ENCODE data around the gene GDNF. TPM values are rescaled to one million over a fixed set of nuclear protein-coding genes. Genes with fewer than 3 reads are reported as not detected.
A peak's percentile ranks its signal among the peaks of the same experiment; 100 is the strongest.

The GDNF gene
- total RNA-seq, result 1 to 10 TPM in 1 of 2 donors, under 1 TPM in 1; 0.82 to 1.6 TPM

- H3K36me3 ChIP-seq, result no peaks in the 10 kb centered on the region
- H3K4me3 ChIP-seq, result peak within 1 kb of the TSS; percentile 38
- intact Hi-C loops (cut with DNase I), result no loop called here
- DNase-seq, result no peak
- peak within 1 kb of the TSS; percentile 54 to 55 for H3K9ac ChIP-seq (ENCODE audit: low read depth in 2 of 2, low read length in 2 of 2)
- peaks cover 56% of the 10 kb centered on the region for H3K27me3 ChIP-seq
- no peaks in the 10 kb centered on the region for H3K4me1 ChIP-seq
- H3K27ac ChIP-seq, result peak within 1 kb of the TSS; percentile 67
- H3K9me3 ChIP-seq, result no peaks in the 10 kb centered on the region
- no peak for TF ChIP-seq CTCF (IDR thresholded peaks at IDR 0.05)
Observed at GRCh38 chr5:37839407-37840052, at the start of gene GDNF. Gene GDNF, minus strand, starts transcription at chr5:37840041. Its CDS starts 5,245 bp downstream, at chr5:37834796.

GRCh38 chr5:37888476-37888875 lies 48.6 kb upstream of the GDNF start:
- no peak overlapping the region for H3K4me3 ChIP-seq
- intact Hi-C loops (cut with DNase I), result no loop called here
- H3K27me3 ChIP-seq, result no peaks in the 10 kb centered on the region
- no peak overlapping the region for H3K27ac ChIP-seq
- TF ChIP-seq CTCF (IDR thresholded peaks at IDR 0.05), result no peak
- DNase-seq, result no peak
- no peak overlapping the region for H3K9ac ChIP-seq (ENCODE audit: low read depth in 2 of 2, low read length in 2 of 2)
- H3K9me3 ChIP-seq, result no peaks in the 10 kb centered on the region
- H3K36me3 ChIP-seq, result no peaks in the 10 kb centered on the region
- H3K4me1 ChIP-seq, result no peaks in the 10 kb centered on the region

- no peaks in the 10 kb centered on the region for H3K36me3 ChIP-seq
- no peak for TF ChIP-seq CTCF (IDR thresholded peaks at IDR 0.05)
- H3K27me3 ChIP-seq, result no peaks in the 10 kb centered on the region
- no peak overlapping the region for H3K4me3 ChIP-seq
- H3K27ac ChIP-seq, result no peak overlapping the region
- no peaks in the 10 kb centered on the region for H3K4me1 ChIP-seq
- no peak overlapping the region for H3K9ac ChIP-seq (ENCODE audit: low read depth in 2 of 2, low read length in 2 of 2)
- DNase-seq, result no peak
- intact Hi-C loops (cut with DNase I), result no loop called here
- no peaks in the 10 kb centered on the region for H3K9me3 ChIP-seq
Observed at GRCh38 chr5:37886242-37886905, 46.5 kb upstream of the GDNF start.

GRCh38 chr5:37882636-37883035 lies 42.8 kb upstream of the GDNF start:
- no peak overlapping the region for H3K27ac ChIP-seq
- DNase-seq, result no peak
- no peaks in the 10 kb centered on the region for H3K36me3 ChIP-seq
- no peaks in the 10 kb centered on the region for H3K27me3 ChIP-seq
- no peaks in the 10 kb centered on the region for H3K9me3 ChIP-seq
- no peak overlapping the region for H3K9ac ChIP-seq (ENCODE audit: low read depth in 2 of 2, low read length in 2 of 2)
- no peak overlapping the region for H3K4me3 ChIP-seq
- H3K4me1 ChIP-seq, result no peaks in the 10 kb centered on the region
- TF ChIP-seq CTCF (IDR thresholded peaks at IDR 0.05), result no peak
- intact Hi-C loops (cut with DNase I), result no loop called here

GRCh38 chr5:37881359-37881758 lies 41.5 kb upstream of the GDNF start:
- no peak for DNase-seq
- H3K27me3 ChIP-seq, result no peaks in the 10 kb centered on the region
- H3K4me1 ChIP-seq, result no peaks in the 10 kb centered on the region
- H3K4me3 ChIP-seq, result no peak overlapping the region
- H3K9ac ChIP-seq (ENCODE audit: low read depth in 2 of 2, low read length in 2 of 2), result no peak overlapping the region
- intact Hi-C loops (cut with DNase I), result no loop called here
- H3K36me3 ChIP-seq, result no peaks in the 10 kb centered on the region
- no peak overlapping the region for H3K27ac ChIP-seq
- no peaks in the 10 kb centered on the region for H3K9me3 ChIP-seq
- no peak for TF ChIP-seq CTCF (IDR thresholded peaks at IDR 0.05)

Data from colonic mucosa (tissue), 4 donors.